ENCODE results near the gene VAT1L.

DNA sequence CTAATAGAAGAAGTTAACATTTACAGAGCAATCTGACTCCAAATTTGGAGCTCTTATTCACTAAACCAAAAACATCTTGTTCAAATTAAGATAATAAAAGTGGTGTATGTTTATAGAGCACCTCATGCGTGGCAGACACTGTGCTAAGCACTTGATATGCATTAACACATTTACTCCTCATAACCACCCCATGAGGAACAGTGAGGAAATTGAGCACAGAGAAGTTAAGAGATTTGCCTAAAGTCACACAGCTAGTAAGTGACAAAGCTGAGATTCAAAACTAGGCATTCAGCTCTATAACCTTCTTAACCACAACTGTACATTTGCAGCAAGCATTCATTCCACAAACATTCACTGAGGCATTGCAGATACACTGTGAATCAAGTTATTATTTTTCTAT lies 94.0 kb downstream of the VAT1L start:
- TF ChIP-seq FOSL1 (IDR thresholded peaks at IDR 0.05; ENCODE audit: low read depth) (no peak), POLR2A (IDR thresholded peaks at IDR 0.05; ENCODE audit: borderline replicate concordance, extremely low read depth, insufficient read depth, insufficient read length) (no peak)
- TF ChIP-seq, protein P1, sequence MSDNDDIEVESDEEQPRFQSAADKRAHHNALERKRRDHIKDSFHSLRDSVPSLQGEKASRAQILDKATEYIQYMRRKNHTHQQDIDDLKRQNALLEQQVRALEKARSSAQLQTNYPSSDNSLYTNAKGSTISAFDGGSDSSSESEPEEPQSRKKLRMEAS (IDR thresholded peaks at IDR 0.05) = no peak
- TF ChIP-seq, protein P2, sequence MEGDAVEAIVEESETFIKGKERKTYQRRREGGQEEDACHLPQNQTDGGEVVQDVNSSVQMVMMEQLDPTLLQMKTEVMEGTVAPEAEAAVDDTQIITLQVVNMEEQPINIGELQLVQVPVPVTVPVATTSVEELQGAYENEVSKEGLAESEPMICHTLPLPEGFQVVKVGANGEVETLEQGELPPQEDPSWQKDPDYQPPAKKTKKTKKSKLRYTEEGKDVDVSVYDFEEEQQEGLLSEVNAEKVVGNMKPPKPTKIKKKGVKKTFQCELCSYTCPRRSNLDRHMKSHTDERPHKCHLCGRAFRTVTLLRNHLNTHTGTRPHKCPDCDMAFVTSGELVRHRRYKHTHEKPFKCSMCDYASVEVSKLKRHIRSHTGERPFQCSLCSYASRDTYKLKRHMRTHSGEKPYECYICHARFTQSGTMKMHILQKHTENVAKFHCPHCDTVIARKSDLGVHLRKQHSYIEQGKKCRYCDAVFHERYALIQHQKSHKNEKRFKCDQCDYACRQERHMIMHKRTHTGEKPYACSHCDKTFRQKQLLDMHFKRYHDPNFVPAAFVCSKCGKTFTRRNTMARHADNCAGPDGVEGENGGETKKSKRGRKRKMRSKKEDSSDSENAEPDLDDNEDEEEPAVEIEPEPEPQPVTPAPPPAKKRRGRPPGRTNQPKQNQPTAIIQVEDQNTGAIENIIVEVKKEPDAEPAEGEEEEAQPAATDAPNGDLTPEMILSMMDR (IDR thresholded peaks at IDR 0.05 in 2 of 3, conservative IDR thresholded peaks at IDR 0.05 in 1 of 3; ENCODE audit: borderline replicate concordance in 1 of 3, insufficient read depth in 1 of 3, low read depth in 2 of 3, low read length in 2 of 3) = no peak
- TF ChIP-seq, protein P3, sequence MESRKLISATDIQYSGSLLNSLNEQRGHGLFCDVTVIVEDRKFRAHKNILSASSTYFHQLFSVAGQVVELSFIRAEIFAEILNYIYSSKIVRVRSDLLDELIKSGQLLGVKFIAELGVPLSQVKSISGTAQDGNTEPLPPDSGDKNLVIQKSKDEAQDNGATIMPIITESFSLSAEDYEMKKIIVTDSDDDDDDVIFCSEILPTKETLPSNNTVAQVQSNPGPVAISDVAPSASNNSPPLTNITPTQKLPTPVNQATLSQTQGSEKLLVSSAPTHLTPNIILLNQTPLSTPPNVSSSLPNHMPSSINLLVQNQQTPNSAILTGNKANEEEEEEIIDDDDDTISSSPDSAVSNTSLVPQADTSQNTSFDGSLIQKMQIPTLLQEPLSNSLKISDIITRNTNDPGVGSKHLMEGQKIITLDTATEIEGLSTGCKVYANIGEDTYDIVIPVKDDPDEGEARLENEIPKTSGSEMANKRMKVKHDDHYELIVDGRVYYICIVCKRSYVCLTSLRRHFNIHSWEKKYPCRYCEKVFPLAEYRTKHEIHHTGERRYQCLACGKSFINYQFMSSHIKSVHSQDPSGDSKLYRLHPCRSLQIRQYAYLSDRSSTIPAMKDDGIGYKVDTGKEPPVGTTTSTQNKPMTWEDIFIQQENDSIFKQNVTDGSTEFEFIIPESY (IDR thresholded peaks at IDR 0.05; ENCODE audit: extremely low read depth, insufficient replicate concordance, low read length) = no peak
